ENCODE measurements around the gene CNKSR2.
A peak's percentile ranks its signal among the peaks of the same experiment; 100 is the strongest.
"Not testable (repeated sequence)": the region's sequence is repeated elsewhere in the genome, so short reads cannot be mapped to it uniquely, and the experiment has no call there.

CNKSR2 gene

GRCh38 chrX:21457718-21458117 is 83.5 kb downstream of the CNKSR2 start:
- DNase-seq, result no peak

- DNase-seq, result no peak
Measured at GRCh38 chrX:21469071-21469470, 94.9 kb downstream of the CNKSR2 start.

DNA sequence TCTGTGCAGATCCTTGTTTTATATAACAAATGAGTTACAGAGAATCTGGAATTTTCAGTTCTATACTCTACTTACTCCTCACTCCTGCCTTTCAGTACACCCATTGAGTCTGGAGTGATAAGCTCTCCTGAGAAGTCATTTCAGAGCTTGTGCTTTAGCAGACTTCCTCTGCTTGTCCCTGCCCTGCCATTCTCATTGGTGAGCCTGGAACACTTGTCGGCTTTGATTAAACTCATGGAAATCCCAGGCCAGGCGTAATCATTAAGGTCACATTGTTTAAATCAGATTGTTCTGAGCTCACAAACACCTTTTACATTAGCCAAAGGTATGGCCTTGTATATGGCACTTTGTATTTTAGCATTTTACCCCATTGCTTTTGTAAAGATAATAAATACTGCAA is 102.7 kb downstream of the CNKSR2 start:
- DNase-seq, result no peak

DNA sequence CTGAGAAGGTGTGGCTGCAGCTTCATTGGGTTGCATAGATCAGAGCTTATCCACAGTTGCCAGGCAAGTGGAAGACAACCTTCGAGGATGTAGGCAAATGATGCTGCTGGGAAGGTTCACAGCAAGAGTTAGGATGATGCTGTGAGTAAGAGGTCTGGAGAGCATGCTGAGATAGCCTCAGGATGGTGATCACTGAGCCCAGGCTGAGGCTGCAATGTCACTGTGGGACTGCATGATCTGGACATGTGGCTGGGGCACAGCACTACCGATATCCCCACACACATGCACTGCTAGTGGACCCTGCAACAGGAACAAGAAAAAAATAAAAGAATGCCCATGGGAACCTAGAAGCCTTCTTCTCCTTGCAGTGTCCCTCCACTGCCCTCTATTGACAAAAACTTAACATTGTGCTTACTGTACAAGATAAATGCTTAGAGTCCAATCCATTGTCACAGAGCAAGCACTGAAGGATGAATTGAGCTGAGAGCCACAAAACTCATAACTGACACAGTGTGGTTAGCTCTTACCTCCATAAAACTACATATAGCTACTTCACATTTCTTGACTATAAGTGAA is 105.6 kb downstream of the CNKSR2 start:
- peak; percentile 19 for DNase-seq

- no peak for DNase-seq
Measured at GRCh38 chrX:21481761-21482160, 107.5 kb downstream of the CNKSR2 start.

- not testable (repeated sequence) for DNase-seq
Measured at GRCh38 chrX:21484051-21484450, 109.8 kb downstream of the CNKSR2 start.

DNA sequence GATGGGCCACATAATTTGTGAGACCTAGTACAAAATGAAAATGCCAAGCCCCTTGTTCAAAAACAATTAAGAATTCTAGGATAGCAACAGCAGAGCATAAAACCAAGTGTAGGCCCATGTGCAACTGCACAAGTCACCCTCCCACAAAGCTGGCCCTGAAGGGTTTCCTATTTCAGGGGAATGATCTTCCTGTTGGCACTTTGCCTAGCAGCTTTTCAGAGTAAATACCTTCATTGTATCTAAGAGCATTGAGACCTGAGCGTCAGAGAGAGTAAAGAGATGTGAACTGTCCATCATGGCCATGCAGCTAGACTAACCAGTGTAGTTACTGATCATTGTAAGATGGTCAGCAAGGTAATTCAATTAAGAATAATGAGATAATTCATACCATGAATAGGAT is 113.6 kb downstream of the CNKSR2 start:
- no peak for DNase-seq

GRCh38 chrX:21490341-21490740 is 116.1 kb downstream of the CNKSR2 start:
- no peak for DNase-seq

DNA sequence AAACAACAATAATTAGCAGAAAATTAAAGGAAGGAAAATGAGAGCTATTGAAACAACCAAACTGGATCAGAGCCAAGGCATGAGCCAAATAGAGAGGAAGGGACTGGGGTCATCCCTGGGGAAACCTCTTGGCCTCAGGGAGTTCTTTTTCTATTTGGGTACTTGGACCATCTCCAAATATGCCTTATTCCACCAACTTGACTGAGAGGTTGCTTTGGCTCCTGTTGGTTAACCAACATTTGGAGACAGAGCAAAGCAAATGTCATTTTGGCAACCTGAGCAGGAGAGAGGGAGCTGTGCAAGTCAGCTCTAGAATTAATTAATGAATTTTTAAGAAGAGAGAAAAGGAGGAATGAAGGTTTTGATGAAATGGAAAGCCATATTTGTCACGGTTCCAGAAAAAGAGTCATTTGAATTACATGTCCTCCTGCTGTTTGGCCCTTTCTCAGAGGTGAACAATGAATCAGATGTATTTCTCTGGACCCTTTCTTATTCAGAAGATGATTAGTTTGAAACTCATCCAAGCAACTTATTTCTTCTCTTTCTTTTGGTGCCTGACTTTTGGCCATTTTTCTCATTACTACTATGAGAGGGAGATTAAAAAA is 119.1 kb downstream of the CNKSR2 start:
- DNase-seq, result no peak

DNA sequence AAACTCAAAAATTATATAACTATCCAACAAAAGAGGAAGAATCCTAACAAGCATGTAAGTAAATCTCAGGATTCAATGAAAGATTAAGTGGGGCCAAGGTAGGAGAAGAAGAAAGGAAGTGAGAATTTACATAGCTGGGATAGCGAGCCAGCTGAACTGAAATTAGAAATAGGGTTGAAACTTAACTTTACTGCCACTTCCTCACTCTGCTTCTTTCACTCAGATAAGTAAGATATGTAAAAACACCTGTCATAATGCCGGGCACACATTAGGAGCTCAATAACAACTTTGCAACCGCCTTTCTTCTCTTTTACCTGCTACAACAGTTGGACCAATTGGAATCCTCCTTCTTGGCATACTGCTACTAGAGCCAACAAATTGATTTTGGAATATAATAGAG is 129.4 kb downstream of the CNKSR2 start:
- DNase-seq, result no peak

GRCh38 chrX:21509912-21510311 is 135.7 kb downstream of the CNKSR2 start:
- no peak for DNase-seq

DNA sequence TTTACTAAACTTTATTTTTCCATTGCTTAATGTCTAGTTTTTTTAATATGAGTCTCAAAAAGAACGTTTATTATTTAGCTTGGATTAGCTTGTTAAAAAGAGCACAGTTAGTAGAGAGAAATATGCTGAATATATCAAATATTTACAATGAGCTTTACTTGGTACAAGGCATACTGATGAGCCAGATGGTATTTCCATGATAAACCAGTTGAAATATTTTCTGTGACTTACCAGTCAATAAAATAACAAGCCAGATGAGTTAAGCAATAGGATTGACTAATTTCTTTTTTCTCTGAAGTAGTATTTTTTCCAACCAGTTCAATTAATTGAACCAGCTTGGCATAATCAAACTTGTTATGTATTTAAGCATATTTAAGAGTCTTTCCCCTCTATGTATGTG is 149.8 kb downstream of the CNKSR2 start:
- DNase-seq, result no peak

DNA sequence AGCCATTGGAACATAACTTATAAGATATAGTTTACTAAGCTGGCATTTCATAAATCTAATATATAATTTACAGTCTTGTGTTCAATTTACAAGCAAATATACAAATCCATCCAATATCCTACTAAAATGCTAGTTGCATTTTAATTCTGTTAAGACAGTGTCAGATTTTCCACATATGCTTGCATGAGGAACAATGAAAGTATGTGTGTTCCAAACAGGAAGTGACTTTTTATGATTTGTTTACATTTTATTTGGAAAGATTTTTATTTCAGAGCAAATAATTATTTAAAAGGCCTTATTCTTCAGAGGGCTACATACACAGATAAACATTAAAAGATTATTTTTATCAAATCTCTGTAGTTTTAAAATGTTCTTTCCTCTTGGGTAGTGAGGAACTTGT is 153.9 kb downstream of the CNKSR2 start:
- DNase-seq, result no peak

- DNase-seq, result no peak
Measured at GRCh38 chrX:21529771-21530170, 155.6 kb downstream of the CNKSR2 start.

- not testable (repeated sequence) for DNase-seq
Measured at GRCh38 chrX:21544642-21545041, 170.4 kb downstream of the CNKSR2 start.

DNA sequence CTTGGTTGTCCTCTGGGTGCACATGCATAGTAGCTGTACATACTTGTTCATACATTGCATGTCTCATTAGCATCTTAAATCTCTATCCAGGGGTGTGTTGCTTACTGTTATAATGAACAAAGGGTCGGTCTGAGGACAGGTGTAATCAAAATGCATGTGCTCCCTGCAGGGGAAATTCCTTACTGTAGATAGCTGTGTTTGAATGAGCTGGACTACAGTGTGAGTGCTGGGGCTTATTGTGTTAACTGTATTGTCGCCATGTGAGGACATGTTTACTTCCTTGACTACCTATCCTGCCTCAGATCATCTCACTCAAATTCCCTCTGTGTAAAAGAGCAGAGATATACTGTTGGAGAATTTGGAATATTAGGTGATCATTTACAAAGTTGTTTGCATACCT is 185.2 kb downstream of the CNKSR2 start:
- no peak for DNase-seq

DNA sequence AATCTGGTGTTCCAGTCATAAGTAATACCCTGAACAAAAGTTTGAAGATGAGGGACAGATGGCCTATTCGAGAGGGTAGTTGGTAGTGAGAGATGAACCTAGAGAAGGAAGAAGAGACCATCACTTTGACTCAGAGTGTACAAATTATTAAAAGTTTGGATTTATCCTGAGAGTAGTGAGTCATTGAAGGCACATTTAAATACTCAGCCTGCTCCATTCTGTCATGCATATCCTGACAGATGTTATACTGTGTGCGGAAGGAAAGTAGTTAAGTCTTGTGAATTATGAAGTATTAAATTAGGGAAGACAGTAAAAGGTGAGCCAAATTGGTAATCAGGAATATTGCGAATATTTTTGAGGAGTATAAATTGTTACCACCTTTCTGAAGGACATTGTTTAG is 190.8 kb downstream of the CNKSR2 start:
- no peak for DNase-seq

DNA sequence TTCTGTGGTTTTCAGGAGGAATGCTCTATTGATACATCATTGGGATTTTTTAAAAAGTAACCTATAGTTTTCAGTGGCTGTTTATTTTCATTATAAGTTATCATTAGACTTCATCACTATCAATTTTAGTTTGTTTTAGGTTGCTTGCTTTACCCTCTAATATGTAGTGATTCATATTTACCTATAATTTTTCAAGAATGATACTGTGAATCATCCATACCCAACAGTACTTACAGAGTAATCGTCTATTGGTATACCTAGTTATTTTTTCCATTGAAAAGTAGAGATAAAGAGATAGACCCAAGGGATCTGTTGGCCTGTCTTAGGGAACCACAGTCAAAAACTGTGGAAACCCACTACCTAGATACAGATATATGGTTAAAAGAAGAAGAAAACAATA is 200.6 kb downstream of the CNKSR2 start:
- DNase-seq, result no peak

DNA sequence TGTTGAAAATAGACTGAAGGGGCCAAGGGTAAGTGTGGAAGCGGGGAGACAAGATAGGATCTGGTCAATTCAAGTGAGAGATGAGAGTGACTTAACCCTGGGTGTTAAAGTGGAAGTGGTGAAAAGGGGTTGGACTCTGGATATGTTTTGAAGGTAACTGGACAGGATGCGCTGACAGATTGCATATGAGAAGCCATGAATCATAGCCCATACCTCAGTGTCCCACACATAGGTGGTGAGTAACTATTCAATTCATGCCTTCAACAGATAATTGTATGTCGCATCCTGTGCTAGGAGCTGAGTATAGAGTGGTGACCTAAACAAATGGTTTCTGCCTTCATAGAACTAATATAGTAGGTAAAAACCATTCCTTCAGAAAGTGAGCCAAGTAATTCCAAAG is 207.3 kb downstream of the CNKSR2 start:
- DNase-seq, result no peak

DNA sequence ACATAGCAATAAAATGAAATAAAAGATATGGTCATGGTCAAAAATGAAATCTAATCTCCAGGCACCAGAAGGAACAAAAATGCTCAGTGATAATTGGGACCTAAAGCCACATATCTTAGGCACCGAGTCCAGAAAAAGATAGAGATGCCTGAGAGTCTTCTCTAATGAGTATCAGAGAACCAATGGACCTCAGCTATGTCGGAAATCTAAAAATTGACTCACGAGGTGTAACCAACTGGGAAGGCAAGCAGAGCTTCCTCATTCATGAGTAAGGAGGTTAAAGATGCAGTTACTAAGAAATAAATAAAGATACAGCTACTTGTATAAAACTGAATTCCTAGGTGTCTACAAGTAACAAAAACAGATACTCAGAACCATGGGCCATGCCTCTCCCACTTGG is 211.8 kb downstream of the CNKSR2 start:
- no peak for DNase-seq

GRCh38 chrX:21590012-21590776 is 216.0 kb downstream of the CNKSR2 start:
- DNase-seq, result peak; percentile 2

DNA sequence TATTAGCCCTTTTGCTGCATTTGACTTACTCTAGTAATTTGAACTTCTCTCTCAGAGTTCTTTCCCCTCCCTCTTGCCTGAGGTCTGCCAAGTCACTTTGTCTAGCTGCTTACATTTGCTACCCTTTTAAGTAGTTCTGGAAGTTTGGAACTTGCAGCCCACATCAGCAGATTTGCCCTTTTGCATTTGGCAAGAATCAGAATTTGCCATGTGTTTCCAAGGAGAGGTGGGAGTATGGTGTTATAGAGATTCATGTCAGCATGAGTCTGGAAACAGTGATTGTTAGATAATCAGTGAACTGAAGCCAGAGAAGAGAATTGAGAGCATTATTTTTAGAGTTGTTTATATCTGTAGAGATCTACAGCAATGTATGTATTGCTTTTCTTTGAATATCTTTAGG is 231.8 kb downstream of the CNKSR2 start:
- DNase-seq, result no peak

DNA sequence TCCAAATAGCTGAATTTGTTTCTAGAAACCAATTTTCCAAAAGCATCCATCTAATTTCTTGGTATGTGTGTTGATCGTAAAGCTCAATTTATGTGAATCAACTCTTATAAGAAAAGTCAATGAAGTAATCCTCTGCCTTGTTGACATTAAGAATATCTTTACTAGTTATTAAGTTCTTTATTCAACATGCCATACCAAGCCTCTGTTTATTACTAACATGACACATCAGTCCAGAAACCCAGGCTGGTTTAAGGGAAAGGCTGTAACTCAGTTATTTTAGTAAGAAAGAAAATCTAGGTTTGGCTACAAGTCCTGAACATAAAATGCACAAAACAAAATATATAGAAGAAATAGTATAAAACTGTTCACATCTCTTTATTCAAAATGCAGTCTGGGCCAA is 235.9 kb downstream of the CNKSR2 start:
- DNase-seq, result no peak

DNA sequence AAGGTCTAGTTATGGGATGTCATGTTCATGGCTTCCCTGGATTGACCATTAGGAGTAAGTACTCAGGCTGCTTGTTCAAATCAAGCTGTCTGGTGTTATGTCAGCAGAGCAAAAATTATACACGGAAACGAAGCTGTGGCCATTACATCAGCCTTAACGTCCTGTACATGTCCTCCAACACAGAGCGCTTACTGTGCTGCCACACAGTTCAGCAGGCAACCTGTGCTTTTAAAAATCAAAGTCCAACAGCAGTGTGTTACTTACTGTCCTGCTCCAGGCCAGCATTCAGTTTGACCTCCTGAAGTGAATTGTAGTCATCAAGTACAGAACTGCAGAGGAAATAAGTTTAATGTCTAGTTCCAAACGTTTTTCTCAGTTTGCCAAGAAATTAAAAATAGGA is 237.9 kb downstream of the CNKSR2 start:
- DNase-seq, result no peak
